SK-N-MC (cell line): ENCODE results near the gene ACLY.

Source experiments
- EZH2 ChIP-seq: fragments of 200-600 bp; sonication (generic); IDR thresholded peaks from one replicate; pipeline ENCODE4 v1.6.1; 2017; ENCODE audit warnings: antibody characterized with exemption
- POLR2AphosphoS5 ChIP-seq: IDR thresholded peaks from 2 replicates; pipeline ENCODE4 v1.6.1; 2012; ENCODE audit warnings: mild to moderate bottlenecking, low read depth, low read length, borderline replicate concordance

DNA sequence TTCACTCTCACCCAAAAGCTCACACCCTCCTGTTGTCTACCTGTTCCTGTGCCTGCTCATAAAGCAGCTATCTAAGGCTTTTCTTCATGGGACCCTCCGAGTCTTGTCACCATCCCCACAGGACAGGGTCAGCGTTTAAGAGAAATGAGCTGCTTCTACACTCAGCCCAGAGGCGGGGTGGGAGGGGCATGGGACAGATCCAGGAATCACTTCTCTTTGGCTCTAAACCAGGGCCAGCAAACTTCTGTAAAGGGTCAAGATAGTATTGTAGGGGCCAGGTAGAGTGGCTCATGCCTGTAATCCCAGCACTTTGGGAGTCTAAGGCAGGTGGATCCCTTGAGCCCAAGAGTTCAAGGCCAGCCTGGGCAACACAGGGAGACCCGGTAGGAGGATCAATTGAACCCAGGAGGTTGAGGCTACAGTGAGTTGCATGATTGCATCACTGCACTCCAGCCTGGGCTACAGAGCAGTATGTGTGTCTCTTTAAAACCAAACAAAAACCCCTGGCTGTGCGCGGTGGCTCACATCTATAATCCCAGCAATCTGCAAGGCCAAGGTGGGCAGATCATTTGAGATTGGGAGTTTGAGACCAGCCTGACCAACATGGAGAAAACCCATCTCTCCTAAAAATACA lies 30.3 kb downstream of the ACLY start:
- TF ChIP-seq EZH2 = no peak
- TF ChIP-seq POLR2AphosphoS5 = no peak
